IPS-NIHi11 (cell line): Measurements from ENCODE around the gene RAPGEF5.

ENCODE experiments used
- DNase-seq: peaks from one replicate; pipeline ENCODE4 v3.0.0; 2012; ENCODE audit warnings: mixed read lengths, low spot score

RAPGEF5 gene

DNA sequence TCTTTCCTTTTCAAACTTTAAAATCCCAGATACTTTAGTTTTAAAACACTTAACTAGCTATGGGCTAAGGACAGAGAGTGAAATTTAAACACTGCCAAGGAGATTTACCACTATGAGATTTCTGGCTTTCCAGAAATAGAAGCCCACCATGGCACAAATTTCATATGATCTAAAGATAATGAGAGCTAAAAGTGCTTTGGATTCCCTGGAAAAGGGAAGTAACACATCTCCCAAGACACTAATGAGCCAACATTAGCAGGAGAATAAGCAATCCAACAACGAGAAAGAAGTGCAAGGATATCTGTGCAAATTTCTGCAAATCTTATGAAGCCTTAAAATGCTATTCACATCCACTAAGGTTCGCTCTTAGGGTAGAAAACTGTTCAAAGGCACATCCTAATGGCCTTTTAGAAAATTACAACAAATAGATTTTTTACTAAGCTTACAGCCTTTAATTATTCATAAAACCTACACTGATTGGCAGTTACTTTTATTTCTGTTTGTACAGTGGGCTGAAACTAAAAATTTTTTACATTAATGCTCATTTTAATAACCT is 100.3 kb downstream of the RAPGEF5 start:
- DNase-seq = no peak

DNA sequence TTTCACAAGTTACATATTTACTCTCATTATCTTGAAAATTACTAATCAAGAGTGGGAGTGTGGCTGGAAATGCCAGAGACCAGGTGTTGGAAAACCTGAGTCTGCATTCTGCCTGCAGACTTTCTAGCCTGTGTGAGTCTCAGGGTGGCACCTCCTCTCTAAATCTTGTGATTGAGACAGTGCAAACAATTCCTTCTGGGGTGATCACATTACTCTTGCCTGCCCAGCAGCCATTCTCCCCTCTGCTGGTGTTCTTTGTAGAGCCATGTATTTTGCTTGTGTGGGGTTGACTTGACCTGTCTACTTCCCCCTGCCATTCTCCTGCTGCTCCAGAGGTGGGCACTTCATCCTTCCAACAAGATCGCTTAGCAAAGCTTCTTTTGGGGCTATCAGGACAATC is 101.1 kb downstream of the RAPGEF5 start:
- peak; percentile 25 for DNase-seq

- DNase-seq = no peak
Observed at GRCh38 chr7:22255342-22255741, 101.6 kb downstream of the RAPGEF5 start.

- DNase-seq = no peak
Observed at GRCh38 chr7:22252936-22253536, 103.9 kb downstream of the RAPGEF5 start.

DNA sequence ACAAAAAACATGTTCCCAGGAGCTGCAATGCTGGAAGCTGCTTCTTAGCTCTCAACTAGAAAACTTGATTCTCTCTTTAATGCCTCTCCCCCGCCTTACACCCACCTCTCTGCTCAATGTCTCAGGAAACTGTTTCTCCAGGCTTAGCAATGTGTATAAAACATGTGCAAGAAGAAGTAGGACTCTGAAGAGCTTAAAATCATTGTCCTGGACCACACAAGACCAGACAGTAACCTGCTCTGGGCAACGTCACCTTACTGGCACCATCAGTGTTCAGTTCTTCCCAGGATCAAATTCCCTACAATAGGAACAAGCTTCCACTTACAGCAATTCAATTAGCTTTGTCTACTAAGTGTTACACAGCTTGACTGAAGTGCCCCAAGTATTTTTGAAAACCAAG is 104.9 kb downstream of the RAPGEF5 start:
- no peak for DNase-seq

DNA sequence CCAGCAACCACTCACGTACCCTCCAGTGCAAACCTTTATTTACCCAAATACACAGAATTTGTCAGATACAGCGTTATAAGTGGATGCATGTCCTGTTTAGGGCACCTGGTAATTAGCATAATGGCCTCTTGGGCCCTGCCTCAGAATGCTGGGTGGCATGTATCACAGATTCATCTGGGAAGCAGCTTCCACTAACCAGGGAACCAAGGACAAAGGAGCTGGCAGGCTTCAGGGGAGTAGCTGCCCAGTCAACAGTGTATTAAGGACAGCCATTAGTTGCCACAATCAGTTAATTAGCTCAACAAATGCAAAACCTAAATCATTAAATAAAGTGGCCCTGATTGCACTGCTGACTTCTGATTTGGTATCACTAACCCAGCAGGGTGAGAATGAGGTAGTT is 105.7 kb downstream of the RAPGEF5 start:
- no peak for DNase-seq

GRCh38 chr7:22250390-22250789 is 106.6 kb downstream of the RAPGEF5 start:
- no peak for DNase-seq

GRCh38 chr7:22248111-22248809 is 108.7 kb downstream of the RAPGEF5 start:
- DNase-seq = no peak

GRCh38 chr7:22241805-22242390 is 115.1 kb downstream of the RAPGEF5 start:
- no peak for DNase-seq

DNA sequence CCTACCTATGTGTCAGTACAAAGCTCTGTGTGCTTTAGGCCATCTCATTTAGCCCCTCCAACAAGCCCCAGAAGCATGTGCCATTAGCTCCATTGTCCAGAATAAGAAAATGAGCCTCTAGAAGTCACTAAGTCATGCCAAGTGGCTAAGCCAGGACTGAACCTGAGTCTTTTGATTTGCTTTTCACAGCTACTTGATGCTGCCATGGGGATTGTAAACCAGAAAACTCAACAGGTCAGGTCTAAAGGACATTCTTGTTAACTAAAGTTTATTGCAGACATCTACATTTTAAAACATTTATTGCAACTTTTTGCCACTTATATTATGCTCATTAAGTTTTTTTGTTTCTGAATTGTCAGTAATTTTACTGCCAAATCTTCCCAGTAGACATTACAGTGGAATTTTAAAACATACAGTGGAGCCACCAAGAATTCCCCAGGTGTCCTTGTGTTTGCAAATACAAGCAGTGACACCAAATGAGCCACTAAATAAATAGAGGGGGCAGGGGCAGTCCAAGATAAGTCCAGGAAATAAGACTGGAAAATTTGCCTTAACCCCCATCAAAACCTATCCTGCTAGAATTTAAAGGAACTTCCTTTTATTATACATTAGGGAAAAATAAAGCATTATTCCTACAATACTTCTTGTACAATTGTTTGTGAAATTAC is 115.9 kb downstream of the RAPGEF5 start:
- no peak for DNase-seq

DNA sequence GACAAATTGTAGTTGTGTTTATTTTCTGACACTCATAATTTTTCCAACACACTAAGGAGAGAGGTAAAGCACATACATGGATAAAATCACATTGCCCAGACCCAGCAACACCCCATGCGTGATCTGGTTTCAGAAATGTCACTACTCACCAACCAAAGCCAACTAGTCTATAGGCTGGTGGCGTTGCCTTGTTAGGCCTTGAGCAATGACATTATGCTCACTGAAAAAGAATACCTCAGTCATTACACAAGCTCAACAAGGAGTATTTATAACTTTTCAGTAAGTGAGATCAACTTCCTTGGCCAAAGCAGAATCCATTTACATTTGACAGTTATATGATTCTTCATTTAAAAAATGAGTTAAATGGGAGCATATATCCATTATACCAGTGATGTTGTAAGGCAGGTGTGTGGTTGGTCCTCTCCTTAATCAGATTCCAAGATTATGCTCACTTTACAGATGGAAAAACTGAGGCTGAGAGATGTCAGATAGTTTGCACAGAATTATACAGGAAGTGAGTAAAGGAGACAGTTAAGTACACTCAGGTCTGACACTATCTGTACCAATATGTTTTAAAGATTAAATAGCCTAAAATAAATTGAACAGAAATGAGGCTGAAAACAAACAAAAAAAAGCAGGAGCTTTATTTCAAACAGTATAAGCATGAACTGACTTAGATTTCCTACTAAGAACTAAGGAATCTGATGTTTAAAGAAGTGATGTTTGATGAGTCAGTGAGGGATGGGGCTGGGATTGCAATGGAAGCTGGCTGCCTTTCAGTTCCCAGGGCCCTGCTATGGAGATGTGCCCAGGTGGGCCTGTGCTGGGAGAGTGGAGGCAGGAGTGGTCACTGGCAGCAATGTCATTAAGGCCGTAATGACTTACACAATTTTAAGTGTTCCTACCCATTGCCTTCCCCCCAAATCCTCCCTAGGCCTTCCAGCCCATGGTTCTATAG is 118.3 kb downstream of the RAPGEF5 start:
- no peak for DNase-seq

- no peak for DNase-seq
Observed at GRCh38 chr7:22235134-22235533, 121.8 kb downstream of the RAPGEF5 start.

DNA sequence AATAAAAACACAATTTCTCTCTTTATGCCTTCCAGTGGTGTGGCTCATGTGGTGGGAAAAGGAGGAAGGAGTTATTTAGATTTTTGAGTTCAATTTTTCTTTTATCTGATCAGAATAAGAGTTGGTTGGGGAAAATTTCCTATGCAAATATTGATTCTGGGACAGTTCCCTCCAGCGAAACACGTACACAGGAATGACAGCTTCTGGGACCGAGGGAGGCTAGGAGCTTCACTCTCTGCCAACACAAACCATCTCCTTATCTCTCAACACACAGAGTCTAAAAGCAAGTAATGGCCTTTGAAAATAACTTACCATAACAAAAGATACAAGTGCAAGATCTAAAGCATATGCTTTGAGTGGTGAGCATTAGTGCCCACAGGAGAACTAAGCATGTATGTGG is 122.7 kb downstream of the RAPGEF5 start:
- no peak for DNase-seq

- no peak for DNase-seq
Observed at GRCh38 chr7:22231806-22232205, 125.1 kb downstream of the RAPGEF5 start.

- DNase-seq = no peak
Observed at GRCh38 chr7:22231141-22231540, 125.8 kb downstream of the RAPGEF5 start.

GRCh38 chr7:22230238-22230637 is 126.7 kb downstream of the RAPGEF5 start:
- DNase-seq = no peak

DNA sequence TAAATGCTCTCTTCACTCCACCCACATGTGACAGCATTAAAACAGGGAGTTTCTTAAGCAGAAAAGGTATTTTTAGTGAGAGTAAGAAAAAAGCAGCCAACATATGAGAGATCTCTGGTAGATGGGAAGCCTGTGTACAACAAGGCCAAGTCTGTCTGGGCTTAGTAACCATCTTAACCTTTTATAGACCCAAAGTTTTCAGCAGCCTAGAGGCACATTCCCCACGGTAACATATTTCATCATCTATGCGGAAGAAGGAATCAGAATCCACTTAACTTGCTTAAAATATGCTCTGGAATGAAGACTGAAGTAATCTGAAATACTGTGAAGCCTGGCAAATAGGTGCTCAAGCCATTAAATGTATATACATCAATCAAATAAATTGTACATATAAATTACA is 127.8 kb downstream of the RAPGEF5 start:
- DNase-seq = no peak

DNA sequence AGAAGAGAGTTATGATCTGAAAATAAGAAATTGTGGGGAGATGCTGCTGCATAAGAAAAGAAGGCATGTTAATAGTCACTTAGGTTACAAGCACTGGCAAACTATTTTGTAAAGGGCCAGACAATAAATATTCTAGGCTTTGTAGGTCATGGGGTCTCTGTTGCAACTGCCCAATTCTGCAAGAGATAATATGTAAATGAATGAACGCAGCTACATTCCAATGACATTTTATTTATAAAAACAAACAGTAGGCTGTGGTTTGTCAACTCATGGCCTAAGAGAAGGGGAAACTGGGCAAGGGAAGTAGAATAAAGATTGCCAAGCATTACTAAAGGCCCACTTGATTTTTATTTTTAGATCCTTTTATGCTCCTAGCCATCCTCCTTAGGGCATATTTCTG is 133.1 kb downstream of the RAPGEF5 start:
- no peak for DNase-seq

GRCh38 chr7:22220941-22221340 is 136.0 kb downstream of the RAPGEF5 start:
- DNase-seq = no peak

DNA sequence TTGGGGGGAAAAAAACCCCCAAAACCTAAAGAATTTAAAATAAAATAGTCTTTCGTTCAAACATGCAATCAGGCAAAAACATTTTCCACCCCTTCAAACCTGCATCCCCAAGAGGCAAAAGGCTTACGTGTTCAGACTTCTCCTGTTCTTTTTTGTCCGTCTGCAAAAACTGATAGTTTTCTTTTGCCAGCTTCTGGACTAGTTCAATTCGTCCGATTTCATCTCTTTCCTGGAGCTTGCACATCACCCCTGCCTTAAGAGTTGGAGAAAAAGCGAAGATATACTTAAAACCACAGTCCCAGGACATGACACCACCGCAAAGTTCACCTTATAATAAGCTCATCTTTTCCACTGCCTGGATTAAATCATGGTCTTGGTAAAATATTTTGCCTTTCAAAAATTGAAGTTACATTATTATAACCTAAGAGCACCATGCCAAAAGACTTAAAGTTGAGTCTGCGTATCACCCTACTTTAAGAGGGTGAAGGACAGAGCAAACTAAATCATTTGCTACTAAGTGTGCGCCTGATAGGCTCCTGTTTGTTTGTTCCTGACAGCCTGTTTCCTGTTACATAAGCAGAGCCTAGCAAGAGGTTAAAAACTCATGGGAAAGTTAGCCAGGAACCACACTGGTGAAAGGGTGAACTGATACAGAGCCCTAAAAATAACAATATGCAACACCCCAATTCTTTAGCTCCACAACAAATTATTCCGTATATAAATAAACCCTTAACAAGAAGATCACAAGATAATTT is 137.0 kb downstream of the RAPGEF5 start:
- no peak for DNase-seq

GRCh38 chr7:22219036-22219435 is 137.9 kb downstream of the RAPGEF5 start:
- no peak for DNase-seq
